Measurements from ENCODE around the gene RBMS1.

Gene RBMS1

GRCh38 chr2:160360089-160360757, 133.4 kb downstream of the RBMS1 start:
- no peak for DNase-seq (ENCODE audit: low spot score)

DNA sequence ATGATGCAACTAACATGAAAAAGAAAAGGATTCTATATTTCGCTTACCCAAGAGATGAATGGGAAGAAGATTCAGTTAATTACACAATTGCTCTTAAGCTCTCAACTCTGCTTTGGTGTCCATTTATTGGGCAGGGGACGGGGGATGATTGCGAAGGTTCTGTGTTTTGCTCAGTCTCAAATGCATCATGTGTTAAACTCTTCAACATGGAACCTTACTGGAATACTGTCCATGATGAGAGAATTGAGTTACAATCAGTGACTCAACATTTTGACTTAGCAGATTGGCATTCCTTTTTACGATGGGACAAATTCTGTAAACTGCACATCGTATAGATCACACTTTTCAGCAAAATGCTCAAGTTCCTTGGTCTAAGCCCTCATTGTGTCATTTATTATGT, 135.6 kb downstream of the RBMS1 start:
- no peak for DNase-seq (ENCODE audit: low spot score)

DNA sequence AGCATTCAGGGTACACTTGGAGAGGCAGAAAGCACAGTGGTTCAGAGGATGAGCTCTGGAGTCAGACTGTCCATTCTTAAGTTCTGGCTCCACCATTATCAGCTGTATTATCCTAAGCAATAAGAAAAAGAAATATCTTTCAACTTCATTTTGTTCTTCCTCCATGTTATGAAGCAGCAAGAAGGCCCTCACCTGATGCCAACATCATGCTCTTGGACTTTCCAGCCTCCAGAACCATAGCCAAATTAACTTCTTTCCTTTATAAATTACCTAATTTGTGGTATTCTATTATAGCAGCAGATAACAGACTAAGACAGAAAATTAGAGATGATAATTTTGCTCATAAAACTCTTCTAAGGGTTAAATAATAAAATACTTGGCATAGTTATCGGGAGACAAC, 137.1 kb downstream of the RBMS1 start:
- DNase-seq (ENCODE audit: low spot score): no peak

DNA sequence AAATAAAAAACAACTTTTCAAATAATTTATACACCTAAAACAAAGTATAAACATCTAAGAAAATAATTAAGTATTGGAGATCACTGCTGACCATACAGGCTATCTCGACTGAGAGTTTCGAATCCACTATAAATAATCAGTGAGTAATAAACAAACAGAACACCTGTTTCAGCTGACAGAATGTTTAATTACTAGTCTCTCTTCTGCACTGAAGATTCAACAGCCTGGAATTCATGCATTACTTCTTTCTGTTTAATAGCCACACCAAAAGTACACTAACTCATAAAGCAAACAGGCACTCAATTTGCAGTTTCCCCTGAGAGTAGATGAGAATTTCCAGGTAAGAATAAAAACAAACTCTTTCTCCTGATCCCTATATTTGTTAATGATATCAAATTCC, 138.5 kb downstream of the RBMS1 start:
- no peak for DNase-seq (ENCODE audit: low spot score)

GRCh38 chr2:160354677-160355076, 138.9 kb downstream of the RBMS1 start:
- no peak for DNase-seq (ENCODE audit: low spot score)

- DNase-seq (ENCODE audit: low spot score): no peak
These were observed 139.8 kb downstream of the RBMS1 start for GRCh38 chr2:160353813-160354212.

GRCh38 chr2:160353166-160353565, 140.4 kb downstream of the RBMS1 start:
- peak; percentile 16 for DNase-seq (ENCODE audit: low spot score)

DNA sequence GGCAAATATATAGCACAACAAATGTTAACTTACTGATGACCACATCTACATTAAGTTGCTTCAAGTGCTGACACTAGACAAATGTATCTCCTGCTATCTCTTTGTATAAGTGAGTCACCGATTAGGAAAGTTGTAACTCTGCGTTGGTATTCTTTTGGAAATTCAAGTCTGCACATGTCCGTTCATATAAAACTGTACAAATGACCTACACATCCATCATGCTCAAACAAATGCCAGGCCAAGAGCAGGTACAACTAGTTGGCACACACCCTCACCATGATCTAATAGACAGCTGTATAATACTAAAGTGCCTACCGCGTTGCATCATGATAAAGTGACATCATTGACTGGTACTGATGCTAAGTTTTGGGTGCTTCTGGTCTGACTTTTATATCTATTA, 141.1 kb downstream of the RBMS1 start:
- no peak for DNase-seq (ENCODE audit: low spot score)

DNA sequence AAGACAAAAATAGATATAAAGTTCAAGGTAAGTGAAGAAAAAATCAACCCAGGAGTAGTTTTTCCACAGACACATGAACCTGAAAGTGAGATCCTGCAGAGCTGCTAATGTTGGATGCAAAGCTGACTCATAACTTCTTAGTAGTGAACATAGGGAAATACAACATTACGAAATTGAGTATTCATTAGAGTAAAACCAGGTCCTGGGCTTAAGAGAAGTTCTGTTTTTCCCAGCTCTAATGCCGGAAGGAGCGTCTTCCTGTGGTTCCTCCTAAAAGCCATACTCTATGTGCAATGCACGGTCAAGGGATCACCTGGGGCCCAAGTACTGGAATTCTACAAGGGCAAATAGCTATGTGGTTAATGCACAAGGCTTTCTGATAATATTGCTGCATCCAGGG, 141.7 kb downstream of the RBMS1 start:
- no peak for DNase-seq (ENCODE audit: low spot score)

GRCh38 chr2:160349306-160349705, 144.3 kb downstream of the RBMS1 start:
- no peak for DNase-seq (ENCODE audit: low spot score)

DNA sequence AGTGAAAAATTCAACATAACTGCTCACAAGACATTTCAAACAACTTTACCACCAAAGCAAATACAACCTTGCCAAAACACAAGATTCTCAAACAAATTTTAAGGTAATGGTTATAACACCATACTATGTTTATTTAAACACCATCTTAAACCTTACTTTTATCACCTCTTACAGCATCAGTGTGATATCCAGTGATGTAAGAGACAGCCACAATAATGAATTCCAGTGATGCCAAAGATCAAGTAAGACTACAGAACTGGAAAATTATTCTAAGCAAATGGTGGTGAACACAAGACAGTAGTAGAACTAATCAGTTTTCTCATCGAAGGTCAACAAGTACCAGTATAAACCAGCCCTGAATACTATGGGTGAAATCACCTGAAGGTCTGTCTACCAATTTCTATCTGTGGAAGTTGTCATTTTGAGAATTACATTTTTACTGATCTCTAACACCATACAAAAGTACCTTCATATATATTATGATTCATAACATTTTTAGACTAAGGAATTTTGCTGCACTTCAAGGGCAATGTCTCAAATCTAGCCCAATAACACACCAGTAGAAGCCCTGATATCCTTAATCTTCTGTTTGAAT, 146.2 kb downstream of the RBMS1 start:
- DNase-seq (ENCODE audit: low spot score): no peak

GRCh38 chr2:160345071-160345764, 148.4 kb downstream of the RBMS1 start:
- no peak for DNase-seq (ENCODE audit: low spot score)

GRCh38 chr2:160343404-160343803, 150.2 kb downstream of the RBMS1 start:
- DNase-seq (ENCODE audit: low spot score): no peak

DNA sequence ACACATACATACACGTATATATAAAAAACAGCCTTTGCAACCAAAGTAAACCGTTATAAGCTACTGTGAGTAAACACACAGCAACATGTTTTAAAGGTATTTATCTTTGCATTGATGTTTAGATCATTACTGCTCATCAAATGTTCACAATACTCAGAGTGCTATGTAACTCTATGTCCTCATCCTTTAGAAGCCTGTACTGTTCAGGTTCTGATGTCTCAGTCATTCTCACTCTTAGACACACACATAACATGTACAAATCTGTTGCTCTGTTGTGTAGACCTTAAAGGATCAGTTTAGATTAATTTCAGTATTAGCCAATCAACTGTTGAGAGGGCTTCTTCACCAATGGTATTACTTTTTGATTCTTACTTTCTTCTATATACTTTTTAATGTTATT, 153.9 kb downstream of the RBMS1 start:
- no peak for DNase-seq (ENCODE audit: low spot score)

DNA sequence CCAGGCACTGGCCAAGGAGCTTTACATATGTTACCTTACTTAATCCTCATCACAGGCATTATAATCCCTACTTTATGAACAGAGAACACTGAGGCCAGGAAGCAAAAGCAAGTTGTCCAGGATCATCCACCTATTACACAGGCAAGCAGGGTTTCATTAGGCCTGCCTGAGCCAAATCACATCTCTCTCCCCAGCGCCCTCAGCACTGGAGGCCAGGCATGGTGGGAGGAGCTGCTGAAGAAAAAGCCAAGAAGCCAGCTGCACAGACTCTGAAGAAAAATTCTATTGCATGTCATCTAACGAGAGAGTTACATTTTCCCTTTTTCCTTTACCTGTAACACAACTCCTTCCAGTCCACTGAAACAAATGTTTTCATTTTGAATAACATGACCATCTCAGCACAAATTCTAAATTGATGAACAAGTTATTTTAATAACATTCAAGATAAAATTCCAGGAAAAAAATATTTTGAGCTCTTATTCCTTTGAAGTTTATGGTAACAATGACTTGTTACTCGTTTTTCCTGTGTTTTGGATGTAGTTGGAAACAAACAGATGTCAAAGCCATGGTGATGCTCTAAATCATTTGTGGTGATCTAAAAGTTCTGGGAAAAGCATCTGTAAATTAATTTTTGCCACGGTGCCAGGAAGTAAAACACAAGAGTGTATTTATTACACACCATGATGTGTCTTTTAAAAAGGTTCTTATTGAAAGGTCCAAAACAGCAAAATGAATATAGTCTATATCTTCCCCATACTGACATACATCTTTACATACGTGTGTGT, 154.5 kb downstream of the RBMS1 start:
- no peak for DNase-seq (ENCODE audit: low spot score)

- no peak for DNase-seq (ENCODE audit: low spot score)
These were observed 155.9 kb downstream of the RBMS1 start for GRCh38 chr2:160337728-160338127.

DNA sequence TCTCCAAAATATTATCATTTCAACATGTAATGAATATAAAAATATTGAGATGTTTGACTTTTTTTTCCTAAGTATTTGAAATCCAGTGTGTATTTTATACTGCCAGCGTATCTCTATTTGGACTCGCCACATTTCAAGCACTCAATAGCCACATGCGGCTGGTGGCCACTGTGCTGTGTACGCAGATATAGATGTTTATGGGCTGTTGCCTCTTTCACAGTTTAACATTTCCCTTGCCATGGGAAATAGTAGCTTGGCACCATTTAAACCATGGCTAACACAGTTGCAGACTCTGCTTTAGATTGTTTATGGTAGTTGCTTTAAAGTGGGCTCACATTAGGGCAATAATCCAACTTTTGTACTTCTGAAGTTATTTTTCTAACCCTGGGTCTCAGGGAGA, 157.0 kb downstream of the RBMS1 start:
- DNase-seq (ENCODE audit: low spot score): no peak

- no peak for DNase-seq (ENCODE audit: low spot score)
These were observed 157.5 kb downstream of the RBMS1 start for GRCh38 chr2:160336105-160336504.

DNA sequence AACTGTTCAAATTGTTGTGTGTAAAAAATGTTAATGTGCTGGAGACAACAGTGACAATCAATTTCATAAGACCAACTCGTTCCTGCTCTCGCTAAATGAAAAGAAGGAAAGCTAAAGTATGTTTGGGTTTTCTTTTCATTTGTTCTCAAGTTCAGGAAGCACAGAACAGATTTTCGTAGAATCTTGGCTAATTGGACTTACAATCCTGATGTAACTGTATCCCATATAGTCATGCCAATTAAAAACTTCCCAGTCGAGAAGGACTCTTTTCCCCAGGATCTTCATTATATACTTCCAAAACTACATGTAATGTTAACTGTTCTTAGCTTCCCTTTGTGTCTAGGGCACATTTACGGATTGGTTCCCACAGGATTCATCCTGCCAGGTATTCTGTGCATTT, 158.2 kb downstream of the RBMS1 start:
- DNase-seq (ENCODE audit: low spot score): no peak

DNA sequence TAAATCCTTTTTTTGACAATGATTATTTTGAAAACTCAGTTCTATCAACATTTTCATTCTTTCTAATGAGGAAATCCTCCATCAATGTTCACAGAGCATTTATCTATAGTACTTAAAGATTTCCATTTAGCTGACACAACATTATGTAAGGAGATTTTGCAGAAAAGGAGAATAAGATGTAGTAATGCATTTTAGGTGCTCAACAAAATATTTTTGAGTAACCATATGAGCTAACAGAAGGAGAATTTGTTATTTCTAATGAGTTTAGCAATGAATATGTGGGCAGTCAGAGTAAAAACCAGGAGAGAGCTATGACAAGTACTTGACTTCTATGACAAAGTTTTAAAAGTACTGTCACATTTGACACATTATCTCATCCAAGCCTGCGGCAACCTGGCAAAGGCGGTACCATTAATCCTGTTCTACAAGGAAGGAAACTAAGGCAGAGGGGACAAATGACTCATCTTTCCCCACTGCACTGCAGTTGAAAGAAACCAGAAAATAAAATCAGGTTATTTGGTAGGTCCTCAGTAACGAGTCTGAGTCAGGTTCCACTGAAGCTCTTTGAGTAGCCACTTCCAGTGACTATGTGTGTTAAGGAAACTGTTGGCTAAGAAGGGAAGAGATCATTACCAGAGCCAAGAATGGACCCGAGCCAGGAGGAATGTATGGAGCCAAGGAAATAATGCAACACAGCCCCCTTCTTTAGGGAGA, 159.4 kb downstream of the RBMS1 start:
- DNase-seq (ENCODE audit: low spot score): no peak

DNA sequence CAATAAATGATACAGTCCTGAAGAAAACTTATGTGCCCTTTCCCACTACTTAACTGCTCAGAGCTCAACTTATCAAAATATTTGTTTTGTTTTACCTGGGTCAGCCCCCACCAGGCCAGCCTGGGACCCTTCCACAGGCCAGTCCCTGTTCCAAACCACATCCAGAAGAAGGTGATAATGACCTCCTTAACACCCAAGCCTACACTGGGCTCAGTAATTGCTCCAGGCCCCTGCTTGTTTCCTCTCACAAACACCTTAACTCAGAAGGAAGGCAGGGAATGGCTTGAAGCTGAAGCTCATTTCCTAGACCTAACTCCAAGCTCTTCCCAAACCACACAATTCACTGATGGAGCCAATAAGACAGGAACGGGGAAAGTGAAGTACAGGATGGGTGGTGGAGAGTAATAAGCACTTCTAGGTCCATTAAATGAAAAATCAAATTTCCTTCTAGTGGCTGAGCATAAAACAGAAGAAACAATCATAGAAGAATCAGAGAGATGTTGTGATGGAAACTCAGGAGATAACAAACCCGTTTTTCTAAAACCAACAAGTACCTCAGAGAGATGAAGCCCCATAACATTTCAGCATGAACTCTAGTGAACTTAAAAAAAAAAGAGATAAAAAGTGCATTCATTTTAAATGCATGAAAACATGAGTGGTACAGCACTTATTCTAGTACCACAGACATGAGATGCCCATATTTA, 160.1 kb downstream of the RBMS1 start:
- DNase-seq (ENCODE audit: low spot score): no peak

GRCh38 chr2:160332318-160332717, 161.3 kb downstream of the RBMS1 start:
- DNase-seq (ENCODE audit: low spot score): peak; percentile 9
